DMS 273 (cell line): ENCODE measurements around the gene C19orf44.
"Not testable (repeated sequence)": the region's sequence is repeated elsewhere in the genome, so short reads cannot be mapped to it uniquely, and the experiment has no call there.

ENCODE experiments used
- DNase-seq: peaks from one replicate; lab custom pipeline; 2025; ENCODE audit not compliant: unreplicated experiment; lab: John Stamatoyannopoulos, UW

The C19orf44 gene

DNA sequence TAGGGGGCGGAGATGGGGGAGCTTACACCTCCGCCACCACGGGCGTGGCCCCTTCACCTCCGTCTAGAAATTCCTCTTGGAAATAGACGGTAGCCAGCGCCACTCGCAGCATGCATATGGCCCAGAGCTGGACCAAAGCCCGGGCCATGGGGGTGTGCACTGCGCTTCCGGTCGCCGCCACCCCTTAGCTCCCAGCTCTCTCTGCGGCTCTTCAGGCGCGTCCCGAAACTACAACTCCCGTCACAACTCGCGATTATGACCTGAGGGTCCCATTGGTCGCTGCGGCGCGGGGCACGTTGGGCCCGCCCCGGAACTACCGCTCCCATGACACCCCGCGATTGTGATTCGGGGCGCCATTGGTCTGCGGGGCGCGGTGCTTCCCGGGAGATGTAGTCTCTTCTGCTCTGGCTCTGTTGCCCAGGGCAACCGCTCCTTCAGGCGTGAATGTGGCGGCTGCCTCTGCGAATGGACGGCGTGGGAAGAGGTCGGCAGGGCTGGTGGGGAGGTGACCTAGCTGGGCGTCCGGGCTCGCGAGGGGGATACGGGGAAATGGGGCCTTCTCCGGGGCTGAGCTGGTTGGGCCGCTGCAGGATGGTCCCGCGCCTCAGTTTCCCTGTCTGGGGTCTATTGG lies at the start of gene C19orf44, which contains the start of gene CALR3:
Gene C19orf44, plus strand, starts transcription at position 413 of the 631 bp plus-strand sequence. CDS start 4,399 bp downstream, outside the sequence.
Gene CALR3, minus strand, starts transcription at position 186 of the 631 bp plus-strand sequence. Its CDS starts 38 bp downstream, at position 148.
- peak; percentile 100 for DNase-seq

- peak; percentile 40 for DNase-seq
Observed at GRCh38 chr19:16446724-16447368, 49.3 kb upstream of the C19orf44 start.

- DNase-seq: not testable (repeated sequence)
Observed at GRCh38 chr19:16448872-16449271, 47.3 kb upstream of the C19orf44 start.

DNA sequence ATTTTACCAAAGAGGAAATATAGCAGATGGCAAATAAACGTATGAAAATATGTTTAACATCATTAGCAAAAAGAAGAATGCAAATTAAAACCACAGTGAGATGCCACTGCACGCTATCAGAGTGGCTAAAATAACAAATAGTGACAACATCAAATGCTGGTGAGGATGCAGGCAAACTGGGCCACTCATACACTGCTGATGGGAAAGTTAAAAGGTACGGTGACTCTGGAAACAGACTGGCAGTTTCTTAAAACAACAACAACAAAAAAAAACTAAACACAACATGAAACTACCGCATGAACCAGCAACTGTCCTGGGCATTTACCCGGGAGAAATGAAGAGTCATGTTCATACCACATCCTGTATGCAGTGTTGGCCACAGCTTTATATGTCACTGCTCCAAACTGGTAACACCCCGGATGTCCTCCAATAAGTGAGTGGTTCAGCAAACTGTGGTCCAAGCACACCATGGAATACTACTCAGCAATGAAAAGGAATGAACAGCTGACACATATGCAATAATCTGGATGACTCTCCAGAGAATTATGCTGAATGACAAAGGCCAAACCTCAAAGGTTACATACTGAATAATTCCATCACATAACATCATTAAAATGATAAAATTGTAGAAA lies 46.7 kb upstream of the C19orf44 start:
- no peak for DNase-seq

DNA sequence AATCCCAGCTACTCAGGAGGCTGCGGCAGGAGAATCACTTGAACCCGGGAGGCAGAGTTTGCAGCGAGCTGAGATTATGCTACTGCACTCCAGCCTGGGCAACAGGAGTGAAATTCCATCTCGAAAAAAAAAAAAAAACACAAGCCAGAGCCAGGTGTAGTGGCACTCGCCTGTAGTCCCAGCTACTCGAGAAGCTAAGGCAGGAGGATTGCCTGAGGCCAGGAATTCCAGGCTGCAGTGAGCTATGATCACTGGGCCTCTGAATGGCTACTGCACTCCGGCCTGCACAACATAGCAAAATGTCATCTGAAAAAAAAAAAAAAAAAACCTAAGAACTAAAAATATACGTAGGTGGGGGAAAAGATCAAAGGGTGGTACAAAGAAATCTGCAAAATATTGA lies 43.9 kb upstream of the C19orf44 start:
- no peak for DNase-seq

- no peak for DNase-seq
Observed at GRCh38 chr19:16454351-16454918, 41.8 kb upstream of the C19orf44 start.

- DNase-seq: no peak
Observed at GRCh38 chr19:16455489-16455888, 40.7 kb upstream of the C19orf44 start.

- DNase-seq: no peak
Observed at GRCh38 chr19:16456652-16457194, 39.5 kb upstream of the C19orf44 start.

DNA sequence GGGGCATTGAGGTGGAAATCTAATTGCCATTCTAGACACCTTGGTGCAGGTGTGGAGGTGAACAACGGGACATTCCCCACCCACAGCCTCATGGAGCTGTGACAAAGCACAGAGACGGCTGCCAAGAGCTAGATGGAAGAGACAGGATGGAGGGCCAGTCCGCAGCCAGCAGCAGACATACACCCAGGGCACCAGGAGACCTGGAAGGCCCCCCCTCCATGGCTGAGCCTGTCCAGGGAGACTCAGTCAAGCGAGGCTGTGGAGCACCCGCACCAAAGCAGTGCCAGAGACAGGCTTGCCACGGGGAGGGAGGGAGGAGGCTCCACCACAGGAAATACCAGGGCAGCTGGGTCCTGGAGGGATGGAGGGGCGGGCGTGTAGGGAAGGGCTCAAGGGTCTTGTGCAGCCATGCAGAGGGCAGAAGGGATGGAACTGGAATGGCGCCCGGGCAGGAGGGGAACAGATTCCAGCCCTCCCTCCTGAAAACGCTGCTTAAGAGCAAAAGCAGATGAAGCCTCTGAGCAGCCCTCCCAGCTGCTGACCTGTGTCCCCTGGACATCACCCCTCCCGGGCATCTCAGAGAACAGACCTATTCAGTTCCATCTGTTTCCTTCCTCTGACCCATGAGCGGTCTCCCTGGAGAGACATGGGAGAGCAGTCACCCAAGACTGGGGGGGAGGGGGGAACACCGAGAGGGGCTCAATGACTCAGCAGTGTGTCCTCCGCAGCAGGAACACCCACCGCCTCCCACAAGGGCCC lies 38.8 kb upstream of the C19orf44 start:
- DNase-seq: peak; percentile 92

GRCh38 chr19:16457954-16458331 lies 38.3 kb upstream of the C19orf44 start:
- no peak for DNase-seq

- DNase-seq: peak; percentile 22
Observed at GRCh38 chr19:16458391-16459341, 37.5 kb upstream of the C19orf44 start.

DNA sequence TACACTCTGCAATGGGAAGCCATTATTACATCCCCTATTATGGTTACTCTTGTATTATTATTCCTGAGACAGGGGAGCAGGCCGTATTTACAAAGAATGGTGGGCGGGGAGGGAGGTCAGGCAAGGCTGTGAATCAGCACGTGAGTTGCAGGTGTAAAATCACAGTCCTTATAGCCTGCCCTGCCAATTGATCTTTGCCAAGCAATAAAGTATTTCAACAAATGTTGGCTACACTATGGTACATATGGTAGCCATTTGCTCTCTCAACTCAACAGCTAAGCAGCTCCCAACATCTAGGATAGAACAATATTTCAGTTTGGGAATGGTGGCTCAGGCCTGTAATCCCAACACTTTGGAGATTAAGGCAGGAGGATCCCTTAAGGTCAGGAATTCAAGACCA lies 36.5 kb upstream of the C19orf44 start:
- no peak for DNase-seq

GRCh38 chr19:16460454-16460853 lies 35.7 kb upstream of the C19orf44 start:
- DNase-seq: no peak

- DNase-seq: peak; percentile 91
Observed at GRCh38 chr19:16461630-16462051, 34.6 kb upstream of the C19orf44 start.

GRCh38 chr19:16462757-16463250 lies 33.4 kb upstream of the C19orf44 start:
- no peak for DNase-seq

- DNase-seq: no peak
Observed at GRCh38 chr19:16463341-16463990, 32.7 kb upstream of the C19orf44 start.

DNA sequence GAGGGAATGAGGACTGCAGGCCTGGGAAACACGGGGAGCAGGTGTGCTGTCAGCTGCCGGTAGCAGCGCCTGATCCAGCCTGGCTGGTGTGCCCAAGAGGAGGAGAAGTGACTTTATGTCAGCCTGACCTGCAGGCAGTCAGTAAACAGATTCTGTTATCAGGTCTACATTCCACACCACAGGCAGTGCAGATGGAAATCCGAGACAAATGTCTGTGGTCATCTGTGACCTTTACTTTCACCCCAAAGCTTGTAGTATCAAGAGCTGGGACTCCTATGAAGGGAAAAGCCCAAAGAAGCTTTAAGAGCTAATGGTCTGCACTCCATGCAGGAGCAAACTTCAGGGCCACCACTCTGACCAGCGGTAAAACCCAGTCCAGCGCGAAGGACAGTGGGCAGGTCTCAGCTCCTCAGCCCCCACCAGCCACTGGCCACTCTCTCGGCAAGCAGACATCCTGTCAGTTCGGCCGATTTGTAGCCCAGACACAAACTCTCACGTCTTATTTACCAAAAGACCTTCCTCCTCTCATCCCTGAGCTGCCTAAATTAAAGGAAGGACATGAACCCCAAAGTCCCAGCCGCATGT lies 32.1 kb upstream of the C19orf44 start:
- DNase-seq: no peak

GRCh38 chr19:16465239-16465638 lies 31.0 kb upstream of the C19orf44 start:
- no peak for DNase-seq
